Stimulated activated naive CD4-positive, alpha-beta T cell treated with Interleukin-2 at 50 U/mL for 16 hours (primary cell): ENCODE data around the gene LARP7.
A peak's percentile ranks its signal among the peaks of the same experiment; 100 is the strongest.
"Not testable (repeated sequence)": the region's sequence is repeated elsewhere in the genome, so short reads cannot be mapped to it uniquely, and the experiment has no call there.

ENCODE experiments used
- DNase-seq: peaks from one replicate; lab custom pipeline; 2025; lab: John Stamatoyannopoulos, UW

The LARP7 gene

DNA sequence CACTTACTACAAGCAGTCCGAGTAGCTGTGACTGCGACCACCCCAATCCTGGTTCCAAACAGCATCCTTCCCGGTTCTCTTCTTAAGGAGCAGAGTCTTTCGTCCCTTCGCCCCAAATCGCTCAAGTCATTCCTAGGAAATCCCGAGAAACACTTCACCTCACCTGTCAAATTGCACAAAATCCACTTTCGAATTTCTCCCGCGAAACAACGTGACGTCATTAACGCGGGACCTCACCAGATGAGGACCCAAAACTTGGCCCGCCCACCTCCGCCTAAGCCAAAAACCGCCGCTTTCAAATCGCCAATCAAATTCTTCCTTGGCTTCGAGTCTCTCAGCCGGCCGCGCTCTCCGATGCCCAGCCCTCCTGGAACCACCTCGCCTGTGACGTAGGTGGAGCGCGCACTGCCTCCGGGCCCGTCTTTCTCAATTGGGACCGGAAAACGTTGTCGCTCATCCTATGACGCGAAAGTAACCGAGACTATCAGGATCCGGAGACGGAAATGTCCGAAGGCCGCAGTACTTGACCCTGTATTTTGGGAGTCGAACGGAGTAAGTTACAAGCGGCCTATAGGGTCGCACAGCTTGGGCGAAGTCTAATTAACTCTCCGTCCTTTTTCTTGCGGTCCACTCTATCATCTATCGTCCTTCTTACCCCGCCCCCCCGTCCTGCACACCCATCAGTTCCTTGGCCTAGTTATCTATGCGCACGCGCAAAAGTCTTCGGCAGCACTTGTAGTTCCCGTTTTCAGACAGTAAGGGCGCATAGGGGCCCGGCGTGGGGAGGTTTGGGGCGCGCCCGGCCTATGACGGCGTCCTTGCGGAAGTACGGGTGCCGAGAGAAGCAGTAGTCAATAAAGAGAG lies at the start of gene LARP7, which contains the start of gene ZGRF1:
Gene LARP7, plus strand, starts transcription at position 456 of the 864 bp plus-strand sequence. CDS start 7,527 bp downstream, outside the sequence.
Gene ZGRF1, minus strand, starts transcription at position 222 of the 864 bp plus-strand sequence. CDS start 3,733 bp downstream, outside the sequence.
- DNase-seq = peak; percentile 98

- no peak for DNase-seq
These were observed 47.7 kb upstream of the LARP7 start for GRCh38 chr4:112589206-112589605.

DNA sequence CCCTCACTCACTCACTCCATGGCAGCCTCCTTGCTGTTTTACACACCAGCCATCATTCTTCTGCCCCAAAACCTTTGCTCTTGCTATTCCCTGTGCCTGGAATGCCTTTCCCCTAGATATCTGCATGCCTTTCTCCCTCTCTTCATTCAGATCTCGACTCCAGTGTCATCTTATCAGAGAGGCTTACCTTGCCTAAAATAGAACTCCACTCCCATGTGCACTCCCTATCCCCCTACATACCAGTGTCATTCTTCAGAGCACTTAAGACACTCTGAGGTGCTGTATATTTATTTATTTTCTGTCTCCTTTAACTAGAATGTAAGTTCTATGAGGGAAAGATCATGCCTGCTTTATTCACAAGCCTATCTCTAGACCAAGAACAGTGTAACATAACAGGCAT lies 45.4 kb upstream of the LARP7 start:
- no peak for DNase-seq

DNA sequence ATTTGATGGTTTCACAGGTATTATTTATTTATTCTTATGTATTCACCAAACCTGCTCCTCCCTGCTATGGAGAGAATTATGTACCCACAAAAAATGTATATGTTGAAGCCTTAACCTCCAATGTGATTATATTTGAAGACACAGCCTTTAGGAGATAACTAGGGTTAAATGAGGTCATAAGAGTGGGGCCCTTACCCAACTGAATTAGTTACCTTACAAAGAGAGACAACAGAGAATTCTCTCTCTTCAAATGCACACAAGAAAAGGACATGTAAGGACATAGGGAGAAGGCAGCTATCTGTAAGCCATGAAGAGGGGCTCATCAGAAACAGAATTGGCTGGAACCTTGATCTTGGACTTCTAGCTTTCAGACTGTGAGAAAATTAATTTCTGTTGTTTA lies 44.2 kb upstream of the LARP7 start:
- DNase-seq = no peak

- DNase-seq = no peak
These were observed 43.4 kb upstream of the LARP7 start for GRCh38 chr4:112593438-112594133.

GRCh38 chr4:112594993-112595392 lies 42.0 kb upstream of the LARP7 start:
- no peak for DNase-seq

GRCh38 chr4:112604589-112604988 lies 32.4 kb upstream of the LARP7 start:
- peak; percentile 1 for DNase-seq

GRCh38 chr4:112612814-112613213 lies 24.1 kb upstream of the LARP7 start:
- DNase-seq = not testable (repeated sequence)

DNA sequence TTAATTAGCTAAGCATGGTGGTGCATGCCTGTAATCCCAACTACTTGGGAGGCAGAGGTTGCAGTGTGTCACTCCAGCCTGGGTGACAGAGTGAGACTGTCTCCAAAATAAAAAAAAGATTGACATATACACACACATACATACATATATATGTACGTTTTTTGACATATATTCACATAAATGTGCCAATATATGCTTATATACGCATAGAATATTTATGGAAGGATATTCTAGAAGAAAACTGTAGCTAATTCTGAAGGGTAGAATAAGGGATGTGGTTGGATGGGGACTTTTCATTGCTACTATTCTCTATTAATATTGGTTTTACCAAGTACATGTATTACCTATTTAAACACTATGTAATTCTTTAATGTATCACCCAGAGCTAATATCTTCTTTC lies 20.0 kb upstream of the LARP7 start:
- no peak for DNase-seq

GRCh38 chr4:112626228-112626627 lies 10.7 kb upstream of the LARP7 start:
- no peak for DNase-seq

DNA sequence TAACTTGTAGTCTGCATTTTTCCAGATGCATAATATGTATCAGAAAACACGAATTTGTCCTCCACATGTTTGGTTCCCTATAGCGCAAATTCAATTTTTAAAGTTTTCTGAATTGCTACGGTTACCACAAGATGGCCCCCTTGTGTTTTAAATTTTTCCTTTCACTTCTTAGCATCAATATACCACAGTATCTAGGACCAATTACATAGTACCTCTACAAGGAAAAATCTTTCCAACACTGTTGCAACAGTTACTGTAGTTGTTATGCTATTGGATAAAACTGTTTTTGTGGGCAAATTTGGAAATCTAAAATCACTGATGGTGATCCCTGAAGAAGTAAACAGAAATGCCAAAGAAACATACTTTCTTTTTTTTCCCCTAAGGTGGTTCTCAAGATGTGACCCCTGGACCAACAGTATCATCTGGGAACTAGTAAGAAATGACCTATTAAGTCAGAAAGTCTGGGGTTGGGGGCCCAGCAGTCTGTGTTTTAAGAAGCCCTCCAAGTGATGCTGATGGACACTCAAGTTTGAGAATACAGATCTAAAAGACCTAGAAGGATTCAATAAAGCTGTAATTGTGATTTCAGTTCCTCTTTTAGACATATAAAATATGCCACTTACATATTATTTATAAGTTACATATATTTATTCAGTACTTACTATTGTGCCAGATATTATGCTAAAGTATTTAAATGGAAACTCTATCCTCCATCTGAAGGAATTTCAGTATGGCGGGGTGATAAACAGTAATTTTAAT lies 3.3 kb upstream of the LARP7 start:
- DNase-seq = no peak

GRCh38 chr4:112637552-112637866 lies 566 bp downstream of the LARP7 start:
- DNase-seq = no peak

GRCh38 chr4:112642526-112642925 lies 5.6 kb downstream of the LARP7 start:
- DNase-seq = no peak

- not testable (repeated sequence) for DNase-seq
These were observed 7.9 kb downstream of the LARP7 start for GRCh38 chr4:112644595-112645535.

DNA sequence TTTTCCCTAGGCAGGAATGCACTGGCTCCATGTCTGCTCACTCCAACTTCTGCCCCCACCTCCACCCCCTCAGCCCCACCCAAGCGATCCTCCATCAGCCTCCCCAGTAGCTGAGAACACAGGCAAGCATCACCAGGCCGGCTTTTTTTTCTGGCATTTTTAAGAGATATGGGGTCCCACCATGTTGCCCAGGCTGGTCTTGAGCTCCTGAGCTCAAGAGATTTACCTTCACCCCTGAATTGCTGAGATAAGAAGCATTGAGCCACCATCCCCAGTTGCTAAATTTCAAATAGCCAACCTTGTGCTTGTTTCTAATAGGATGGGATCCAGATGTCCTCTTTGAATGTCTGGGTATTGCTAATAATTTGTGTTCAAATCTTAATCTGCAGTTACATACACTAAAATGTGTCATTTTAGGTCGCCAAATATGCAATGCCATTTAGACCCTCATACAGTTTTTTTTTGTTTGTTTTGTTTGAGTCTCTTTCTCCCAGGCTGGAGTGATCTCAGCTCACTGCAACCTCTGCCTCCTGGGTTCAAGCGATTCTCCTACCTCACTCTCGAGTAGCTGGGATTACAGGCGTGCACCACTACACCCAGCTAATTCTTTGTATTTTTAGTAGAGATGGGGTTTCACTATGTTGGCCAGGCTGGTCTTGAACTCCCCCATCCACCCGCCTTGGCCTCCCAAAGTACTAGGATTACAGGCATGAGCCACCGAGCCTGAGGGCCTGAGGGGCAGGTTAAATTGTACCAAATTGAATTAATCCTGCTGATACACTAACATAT lies 8.8 kb downstream of the LARP7 start:
- DNase-seq = no peak

DNA sequence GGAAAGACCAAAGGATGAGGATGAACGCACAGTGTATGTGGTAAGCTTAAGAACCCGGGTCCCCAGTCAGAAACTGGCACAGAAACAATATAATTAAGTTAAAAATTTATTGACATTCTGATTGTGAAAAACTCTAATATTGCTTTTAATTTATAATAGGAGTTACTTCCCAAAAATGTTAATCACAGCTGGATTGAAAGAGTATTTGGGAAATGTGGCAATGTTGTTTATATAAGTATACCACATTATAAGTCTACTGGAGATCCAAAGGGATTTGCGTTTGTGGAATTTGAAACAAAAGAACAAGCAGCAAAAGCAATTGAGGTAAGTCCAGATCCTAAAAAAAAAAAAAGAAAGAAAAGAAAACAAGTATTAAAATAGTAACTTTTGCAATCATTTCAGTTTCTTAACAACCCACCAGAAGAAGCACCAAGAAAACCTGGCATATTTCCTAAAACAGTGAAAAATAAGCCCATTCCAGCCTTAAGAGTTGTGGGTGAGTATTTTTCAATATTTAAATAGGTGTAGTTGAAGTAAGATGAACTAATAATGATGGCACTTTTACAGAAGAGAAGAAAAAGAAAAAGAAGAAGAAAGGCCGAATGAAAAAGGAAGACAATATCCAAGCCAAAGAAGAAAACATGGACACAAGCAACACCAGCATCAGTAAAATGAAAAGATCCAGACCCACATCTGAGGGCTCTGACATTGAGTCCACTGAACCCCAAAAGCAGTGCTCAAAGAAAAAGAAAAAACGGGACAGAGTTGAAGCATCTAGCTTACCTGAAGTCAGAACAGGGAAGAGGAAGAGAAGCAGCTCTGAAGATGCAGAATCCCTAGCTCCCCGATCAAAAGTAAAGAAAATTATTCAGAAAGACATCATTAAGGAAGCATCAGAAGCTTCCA lies 9.9 kb downstream of the LARP7 start:
- DNase-seq = no peak

- DNase-seq = no peak
These were observed 10.8 kb downstream of the LARP7 start for GRCh38 chr4:112647785-112648184.

- DNase-seq = no peak
These were observed 11.5 kb downstream of the LARP7 start for GRCh38 chr4:112648263-112649054.

GRCh38 chr4:112649055-112649408 lies 12.1 kb downstream of the LARP7 start:
- DNase-seq = no peak
